NCI-H2081 (cell line): ENCODE data around the gene MKNK1.
A peak's percentile ranks its signal among the peaks of the same experiment; 100 is the strongest.

Source experiments
- DNase-seq, 2 experiments: peaks; one replicate each; lab custom pipeline; 2025; lab: John Stamatoyannopoulos, UW

The MKNK1 gene

DNA sequence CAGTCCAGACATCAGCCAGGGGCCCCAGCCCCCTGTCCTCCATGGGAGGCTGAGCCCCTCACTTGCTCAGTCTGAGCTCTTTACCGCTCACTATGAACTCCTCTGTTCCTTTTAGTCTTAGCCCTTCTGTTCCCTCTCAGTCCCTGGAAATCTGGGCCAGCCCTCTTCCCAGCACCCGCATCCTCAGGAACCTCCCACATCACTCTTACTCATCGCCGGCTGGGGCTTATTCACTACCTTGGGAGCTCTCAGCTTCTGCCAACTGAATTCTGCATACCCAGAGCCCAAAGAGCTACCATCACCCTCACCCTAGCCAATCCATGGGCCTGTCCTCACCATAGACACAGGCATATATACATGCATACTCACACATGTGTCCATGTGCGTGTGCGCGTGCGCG is 64.1 kb downstream of the MKNK1 start:
- DNase-seq: no peak

DNA sequence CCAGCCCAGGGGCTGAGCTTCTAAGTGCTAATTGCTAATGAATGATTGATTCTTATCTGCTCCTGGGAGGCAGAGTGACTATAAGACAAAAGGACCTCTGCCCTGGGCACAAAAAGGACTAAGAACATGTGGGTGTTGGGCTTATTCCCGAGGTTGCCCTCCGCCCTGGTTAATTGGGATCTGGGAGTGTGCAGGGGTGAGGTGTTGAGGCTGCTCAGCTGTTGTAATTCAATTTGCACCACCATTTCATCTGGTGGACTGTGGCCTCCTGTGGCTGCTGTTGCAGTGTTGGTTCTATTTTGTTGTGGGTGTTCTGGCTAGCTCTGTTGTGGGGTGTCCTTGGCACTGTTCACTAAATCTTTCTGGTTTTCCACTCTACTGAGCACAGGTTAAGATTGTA is 65.9 kb downstream of the MKNK1 start:
- no peak for DNase-seq

DNA sequence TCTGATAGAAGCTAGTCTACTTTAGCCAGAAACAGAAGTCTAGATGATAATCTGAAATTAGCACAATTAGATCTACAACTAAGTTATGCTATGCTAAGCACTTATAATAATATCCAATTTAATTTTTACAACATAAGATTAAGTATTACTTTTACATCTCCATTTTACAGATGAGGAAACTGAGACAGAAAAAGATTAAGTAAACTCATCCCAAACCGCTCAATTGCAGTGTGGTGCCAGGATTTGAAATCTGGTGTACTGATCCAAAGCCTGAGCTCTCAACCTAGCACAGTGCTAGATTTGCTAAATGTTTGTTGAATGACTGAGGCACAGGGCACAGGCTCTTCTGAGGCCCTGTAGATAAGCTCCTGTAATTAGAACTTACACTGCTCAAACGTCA is 66.4 kb downstream of the MKNK1 start:
- no peak for DNase-seq

DNA sequence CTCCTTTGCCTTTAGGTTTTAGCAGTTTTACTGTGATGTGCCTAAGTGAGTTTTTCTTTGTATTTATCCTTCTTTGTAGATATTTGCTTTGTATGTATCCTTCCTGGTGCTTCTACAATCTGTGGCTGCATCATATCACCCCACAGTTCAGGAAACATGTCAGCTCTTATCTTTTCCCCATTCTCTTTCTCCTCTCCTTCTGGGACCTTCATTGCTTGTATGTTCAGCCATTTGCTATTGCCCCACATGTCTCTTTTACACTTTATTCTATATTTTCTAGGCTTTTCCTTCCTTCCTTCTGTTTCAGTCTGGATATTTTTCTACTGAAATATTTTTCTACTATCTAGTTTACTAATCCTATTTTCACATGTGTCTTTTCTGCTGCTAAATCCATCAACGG is 67.5 kb downstream of the MKNK1 start:
- DNase-seq: no peak

DNA sequence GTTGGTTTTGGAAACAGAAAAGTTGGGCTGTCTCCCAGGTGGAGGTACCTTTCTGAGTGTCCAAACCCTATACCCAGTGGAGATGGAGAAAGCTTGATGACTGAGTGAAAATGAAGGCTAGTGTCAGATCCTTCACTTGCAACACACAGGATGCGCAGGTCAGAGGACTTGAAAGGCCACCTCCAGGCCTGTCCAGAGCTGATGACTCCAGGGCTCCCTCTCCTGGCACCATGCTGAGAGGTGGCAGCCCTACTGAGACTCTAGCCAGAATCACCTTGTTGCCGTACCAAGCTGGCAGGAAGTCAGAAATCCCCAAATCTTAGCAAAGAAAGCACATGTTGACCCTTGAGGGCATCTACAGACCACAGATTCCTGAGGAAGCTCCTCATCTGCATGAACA is 69.0 kb downstream of the MKNK1 start:
- no peak for DNase-seq

DNA sequence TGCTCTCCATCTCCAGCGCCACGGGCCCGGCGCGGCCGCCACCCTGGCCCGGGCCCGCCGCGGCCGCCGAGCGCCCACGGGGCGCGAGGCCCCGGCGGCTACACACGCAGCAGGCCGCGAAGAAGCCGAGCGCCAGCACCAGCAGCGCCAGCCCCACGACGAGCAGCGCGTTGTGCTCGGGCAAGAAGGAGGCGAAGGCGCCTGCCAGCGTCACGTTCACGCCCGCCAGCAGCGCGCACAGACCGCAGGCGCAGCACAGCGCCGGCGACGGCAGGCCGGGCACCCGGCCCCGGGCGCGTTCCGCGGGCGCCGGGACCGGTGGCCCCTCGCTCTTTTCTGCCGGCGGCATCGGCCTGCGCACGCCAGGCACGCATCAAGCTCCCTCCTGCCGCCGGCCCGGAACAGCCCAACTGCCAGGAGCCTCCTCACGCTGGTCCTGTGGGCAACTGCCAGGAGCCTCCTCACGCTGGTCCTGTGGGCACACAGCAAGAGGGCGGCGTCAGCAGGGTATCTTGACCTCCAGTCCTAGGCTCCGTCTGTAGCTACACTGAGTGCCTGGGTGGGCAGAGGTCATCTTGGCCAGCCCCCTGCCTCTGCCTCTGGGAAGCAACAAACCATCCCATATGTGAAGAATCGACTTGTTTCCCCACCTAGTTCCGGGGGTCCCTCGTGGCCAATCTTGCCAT is 70.7 kb downstream of the MKNK1 start:
- DNase-seq: peak; percentile 46 to 69

DNA sequence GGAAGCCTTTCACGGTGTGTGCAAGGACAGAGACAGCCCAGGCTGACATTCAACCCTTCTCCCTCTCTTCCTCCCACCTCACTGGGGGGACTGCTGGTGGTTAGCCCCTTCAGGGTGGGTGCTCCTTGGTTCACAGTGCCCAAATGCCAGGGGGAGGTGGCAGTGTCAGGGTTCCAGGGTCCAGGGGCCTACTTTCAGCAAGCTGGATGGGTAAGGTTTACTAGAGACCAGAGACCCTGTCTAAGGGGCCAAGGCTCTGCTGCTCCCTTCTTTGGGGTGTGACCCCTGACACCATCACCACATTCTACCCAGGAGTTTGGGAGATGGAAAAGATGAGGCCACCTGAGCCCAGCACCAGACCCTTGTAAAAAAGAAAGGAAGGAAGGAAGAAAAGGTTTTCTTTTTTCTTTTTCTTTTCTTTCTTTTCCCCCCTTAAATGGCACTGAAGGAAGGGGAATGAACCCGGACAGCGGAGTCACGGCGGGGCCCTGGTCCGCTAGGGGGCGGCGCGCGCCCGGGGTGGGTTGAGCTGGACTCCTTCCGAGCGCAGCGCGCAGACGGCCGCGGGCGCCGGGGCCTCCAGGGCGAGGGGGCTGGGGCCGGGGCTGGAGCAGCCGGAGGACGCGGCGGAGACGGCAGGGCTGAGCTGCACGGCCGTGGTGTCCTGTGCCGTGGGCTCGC is 71.4 kb downstream of the MKNK1 start:
- peak; percentile 58 to 69 for DNase-seq

DNA sequence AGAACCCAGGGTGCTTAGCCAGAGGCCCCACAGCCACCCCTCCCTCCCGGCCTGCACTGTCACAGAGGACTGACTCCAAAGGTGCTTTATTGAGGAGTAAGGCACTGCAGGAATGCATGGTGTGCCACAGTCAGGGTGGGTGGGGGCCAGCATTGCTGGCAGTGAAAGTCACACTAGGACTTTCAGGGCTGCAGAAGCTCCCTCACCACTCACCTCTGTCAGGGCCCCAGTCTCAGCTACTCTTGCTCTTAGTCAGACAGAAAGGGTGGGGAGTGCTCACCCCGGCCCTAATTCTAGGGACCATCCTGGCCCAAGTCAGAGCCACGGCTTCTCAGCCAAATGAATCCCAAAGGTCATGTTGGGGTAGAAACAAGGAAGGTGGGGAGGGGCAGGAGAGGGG is 72.0 kb downstream of the MKNK1 start:
- DNase-seq: no peak

DNA sequence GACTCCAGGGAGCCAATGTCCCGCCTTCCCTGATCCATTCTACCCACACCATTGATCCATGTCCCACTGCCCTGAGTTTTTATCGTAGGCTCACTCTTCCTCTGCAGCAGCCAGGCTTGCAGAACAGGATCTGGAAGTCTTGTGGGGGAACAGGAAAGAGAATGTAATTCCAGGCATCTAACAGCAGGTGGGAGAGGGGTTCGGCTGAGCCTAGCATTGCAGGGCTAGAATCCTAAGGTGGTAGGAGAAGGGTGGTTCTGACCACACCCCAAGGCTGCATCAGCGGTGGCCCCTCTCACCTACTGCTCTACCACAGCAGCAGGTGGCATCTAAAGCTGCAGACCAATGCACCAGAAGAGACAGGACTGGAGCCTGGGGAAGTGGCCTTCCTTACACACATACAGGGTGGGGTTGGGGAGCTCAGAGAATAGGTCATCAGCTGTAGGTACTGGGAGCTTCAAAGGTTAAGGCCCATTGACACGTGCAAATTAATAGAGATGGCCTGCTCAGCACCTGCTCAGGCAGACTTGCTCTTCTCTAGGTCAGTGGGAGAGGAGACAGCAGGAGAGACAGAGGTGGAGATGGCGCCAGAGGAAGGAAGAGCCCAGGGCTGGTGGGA is 73.2 kb downstream of the MKNK1 start:
- no peak for DNase-seq

DNA sequence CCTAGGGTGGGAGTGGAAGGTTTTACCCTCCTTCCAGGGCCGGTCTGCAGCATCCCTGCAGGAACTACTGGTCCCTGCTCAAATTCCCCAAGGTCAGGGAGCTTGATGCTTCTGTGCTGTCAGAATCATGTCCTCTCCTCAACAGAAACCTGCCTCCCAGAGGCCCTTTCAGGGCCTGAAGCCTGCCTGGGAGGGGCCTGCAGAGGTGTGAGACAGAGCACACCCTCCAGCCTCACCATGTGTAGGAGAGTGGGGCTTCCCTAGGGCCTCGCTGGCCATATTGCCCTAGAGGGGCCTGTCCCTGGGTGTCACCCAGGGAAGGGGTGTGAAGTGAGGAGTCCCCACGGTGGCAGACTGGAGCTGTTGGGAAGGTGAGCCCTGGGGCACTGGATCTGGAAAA is 73.8 kb downstream of the MKNK1 start:
- DNase-seq: no peak

DNA sequence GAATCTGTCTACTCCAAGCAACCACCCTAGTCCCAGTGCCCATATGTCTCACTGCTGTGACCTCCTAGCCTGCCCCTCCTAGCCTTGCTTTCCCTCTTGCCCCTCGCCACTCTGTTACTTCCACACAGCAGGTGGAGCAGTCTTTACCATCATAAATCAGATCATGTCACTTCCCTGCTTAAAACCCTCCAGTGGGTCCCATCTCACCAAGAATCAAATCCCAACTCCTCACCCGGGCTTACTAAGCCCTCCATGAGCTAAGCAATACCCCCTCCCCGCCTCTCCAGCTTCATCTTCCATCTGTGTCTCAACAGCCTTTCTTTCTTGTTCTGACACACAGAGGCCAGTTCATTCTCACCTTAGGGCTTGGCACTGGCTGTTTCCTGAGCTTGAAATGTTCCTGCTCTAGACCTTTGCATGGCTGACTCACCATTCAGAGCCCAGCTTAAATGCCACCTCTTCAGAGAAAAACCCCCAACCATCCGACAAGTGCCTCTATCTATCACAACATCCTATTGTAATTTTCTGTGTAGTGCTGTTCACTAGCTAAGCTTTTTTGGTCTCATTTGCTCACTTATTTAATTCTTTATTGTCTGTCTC is 74.9 kb downstream of the MKNK1 start:
- no peak for DNase-seq

DNA sequence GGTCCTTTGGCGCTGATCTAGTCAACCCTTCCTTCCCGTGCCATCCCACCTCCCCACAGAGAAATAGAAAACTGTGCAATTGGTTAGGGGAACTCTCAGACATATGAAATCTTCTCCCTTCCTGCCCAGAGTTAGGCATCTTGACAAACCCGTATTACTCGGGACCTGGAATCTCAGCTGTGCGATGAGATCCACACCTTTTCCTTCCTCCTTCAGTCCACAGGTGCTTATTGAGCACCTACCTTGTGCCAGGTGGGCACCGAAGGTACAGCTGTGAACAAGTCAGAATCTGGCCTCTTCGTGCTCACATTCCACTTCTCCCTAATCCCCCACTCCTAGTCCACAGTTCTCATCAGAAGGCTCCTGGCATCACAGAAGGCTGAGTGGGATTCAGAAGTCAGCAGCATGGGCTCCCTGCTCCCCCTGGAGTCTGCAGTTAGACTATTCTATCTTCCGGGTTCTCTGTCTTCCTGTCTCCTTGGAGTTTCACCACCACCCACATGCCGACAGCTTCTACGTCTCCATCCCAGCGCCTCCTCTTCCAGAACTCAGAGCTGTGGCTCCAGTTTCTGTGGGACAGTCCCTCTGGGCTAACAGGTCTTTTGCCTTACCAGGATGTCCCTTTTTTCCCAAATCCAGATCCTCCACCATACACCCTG is 75.6 kb downstream of the MKNK1 start:
- no peak for DNase-seq

DNA sequence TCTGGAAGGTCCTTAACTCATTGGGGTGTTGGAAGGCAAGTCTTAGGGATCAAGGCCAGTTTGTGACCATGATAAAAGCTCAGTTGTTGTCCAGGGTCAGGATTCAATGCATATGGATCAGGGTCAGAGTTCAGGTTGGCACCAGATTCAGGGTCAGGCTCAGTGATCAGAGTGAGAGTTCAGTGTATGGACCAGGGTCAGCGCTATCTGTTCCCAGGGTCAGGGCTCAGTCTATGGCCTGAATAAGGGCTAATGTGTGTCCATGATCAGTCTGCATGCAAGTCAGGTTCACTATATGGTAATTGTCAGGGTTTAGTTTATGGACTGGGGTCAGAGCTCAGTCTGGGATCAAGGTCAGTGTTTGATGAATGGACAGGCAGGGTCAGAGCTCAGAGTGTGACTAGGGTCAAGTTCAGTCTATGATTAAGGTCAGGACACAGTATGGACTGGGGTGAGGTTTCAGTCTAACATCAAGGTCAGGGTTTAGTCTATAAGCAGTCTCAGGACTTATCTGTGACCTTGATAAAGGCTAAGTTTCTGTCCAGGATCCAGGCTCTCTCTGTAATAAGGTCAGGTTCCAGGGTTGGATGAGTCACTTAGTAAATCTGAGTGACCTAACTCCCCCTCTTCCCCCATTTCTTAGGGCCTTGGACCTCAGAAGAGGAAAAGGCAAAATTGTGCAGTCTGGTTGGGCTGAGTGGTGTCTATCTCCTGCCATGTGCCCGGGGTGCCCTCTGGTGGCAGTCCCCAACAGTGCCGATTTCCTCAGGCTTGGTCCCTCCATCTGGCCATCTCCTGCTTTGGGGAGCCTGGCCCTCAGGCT is 76.4 kb downstream of the MKNK1 start:
- DNase-seq: peak; percentile 62 to 77

DNA sequence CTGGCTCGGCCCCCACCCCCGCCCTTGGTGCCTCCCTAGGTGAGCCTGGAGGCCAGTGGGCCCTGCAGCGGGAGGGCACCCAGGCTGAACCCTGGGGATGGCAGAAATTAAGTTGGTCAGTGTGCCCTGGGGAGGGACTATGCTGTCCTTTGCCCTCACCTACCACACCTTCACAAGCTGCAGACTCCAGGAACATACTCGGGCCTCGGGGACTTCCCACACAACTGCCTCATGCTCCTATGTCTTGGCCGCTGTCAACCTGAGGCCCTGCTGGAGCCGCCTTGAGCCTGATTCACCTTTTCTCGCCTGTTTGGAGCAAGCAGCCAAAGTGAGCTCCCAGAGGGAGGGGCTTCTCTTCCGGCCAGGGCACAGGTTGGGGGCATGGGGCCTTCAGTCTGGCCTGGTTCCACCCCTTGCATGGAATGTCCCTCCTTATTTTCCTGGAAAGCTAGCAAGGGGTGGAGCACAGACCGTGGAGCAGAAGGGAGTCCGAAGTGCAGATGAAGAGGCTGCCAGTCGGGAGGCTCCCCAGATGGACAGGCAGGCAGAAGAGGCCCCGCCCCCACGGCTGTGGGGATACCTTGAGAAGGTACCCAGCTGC is 77.3 kb downstream of the MKNK1 start:
- no peak for DNase-seq

DNA sequence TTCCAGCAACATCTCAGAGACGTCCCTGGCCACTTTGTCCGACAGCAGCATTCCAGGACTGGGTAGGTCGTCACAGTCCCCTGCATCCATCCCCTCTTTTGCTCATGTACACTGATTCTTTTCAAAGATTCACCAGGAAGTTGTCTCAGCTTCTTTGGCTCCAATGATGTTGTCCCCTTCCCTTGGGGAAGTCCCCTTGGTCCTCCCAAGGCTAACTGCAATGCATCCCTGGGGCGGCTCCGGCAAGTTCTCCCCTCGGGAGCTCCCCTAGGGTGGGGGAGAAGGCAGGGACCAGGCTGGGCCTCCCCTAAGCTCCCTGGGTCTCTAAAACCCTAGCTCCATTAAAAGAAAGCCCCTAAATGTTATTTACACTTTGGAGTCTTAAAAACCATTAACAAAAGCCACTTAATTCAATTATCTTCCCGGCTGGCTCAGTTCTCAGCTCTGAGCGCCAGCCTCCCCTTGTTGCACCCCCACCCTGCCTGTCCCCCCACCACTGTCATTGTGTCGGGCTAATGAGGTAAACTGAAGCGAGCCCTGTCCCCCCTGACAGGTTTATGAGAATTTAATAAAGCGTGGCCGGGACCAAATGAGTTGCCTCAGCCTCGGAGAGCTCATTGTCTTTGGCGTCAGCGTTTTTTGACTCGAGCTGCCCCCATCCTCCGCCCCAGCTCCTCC is 77.9 kb downstream of the MKNK1 start:
- DNase-seq: peak; percentile 30 to 56

DNA sequence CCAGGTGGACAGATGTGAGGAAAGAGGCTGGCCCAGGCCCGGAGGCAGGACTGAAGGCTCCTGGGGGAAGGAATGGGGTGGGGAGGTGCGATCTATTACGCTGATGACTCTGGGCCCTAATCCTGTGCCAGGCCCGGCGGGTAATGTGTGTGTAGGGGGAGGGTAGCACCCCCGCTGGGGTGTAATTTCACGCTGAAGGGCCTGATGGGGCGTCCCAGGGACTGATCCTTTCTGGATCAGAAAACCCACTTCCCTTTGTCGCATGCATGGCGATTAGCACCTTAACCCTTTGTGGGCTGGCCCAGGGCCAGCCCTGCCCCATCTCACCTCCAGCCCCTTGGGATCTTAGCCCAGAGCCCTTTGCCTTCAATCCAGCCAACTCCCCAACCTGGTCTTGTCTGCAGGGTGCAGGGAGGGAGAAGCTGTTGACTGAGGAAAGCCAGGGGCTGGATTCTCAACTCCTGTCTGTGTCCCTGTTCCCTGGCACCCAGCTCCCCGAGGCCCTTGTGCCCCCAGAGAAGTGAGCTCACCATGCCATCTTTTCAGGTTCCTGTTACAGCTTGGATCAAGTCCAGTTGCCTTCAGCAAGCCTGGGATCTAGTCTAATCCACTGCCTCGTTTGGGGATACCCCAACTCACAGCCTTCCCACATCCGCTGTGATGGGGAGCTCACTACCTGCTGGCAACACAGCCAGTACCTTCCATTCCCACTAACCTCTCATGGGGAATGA is 78.7 kb downstream of the MKNK1 start:
- peak; percentile 29 to 47 for DNase-seq

DNA sequence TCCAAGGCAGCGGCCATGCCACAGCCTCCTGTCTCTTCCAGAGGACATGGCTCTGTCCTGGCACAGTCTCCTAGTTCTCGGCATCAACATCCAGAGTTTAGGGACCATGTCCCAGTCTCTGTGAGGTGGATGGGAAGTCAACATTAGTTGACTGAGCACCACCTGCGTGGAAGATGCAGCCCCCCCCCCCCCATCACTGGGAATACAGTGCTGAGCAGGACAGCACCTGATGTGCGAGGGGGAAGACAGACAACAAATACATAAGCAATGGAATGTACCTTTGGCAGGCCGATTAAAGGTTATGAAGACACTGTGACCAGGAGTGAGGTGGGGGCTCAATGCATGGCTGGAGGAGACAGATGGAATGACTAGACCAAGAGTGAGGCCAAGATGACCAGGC is 79.2 kb downstream of the MKNK1 start:
- DNase-seq: no peak

DNA sequence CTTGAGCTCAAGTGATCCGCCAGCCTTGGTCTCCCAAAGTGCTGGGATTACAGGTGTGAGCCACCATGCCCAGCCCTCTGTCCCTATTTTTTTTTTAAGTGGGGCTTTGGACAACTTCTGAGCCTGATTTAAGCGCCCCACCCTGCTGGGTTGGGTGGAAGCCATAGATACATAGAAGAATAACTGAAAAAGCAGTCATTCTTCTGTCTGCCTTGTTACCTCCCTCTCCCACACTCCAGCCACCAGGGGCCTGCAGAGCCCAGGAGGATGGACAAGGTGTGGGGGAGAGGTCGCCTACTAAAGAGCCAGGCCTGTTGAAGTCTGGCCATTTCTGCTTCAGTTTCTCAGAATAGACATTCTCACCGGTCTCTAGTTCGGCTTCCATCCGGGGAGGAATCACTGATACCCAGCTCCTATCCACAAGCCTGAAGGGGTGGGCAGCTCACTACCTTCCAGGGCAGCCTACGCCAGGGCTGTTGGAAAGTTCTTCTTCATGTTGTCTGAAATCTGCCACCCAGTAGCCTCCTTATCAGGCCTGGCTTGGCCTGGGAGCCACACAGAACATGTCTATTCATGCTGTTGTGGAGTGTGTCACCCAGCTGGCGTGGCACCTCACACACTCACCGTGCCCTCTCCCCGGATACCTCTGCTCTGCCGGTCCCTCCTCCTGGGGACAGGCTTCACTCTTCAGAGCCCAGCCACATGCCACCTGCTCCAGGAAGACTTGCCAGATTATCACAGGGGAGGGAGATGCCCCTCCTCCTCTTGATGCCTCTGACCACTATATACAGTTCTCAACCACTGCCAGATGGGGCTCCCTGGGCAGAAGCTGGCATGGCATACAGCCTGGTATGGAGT is 80.3 kb downstream of the MKNK1 start:
- peak; percentile 38 to 39 for DNase-seq

DNA sequence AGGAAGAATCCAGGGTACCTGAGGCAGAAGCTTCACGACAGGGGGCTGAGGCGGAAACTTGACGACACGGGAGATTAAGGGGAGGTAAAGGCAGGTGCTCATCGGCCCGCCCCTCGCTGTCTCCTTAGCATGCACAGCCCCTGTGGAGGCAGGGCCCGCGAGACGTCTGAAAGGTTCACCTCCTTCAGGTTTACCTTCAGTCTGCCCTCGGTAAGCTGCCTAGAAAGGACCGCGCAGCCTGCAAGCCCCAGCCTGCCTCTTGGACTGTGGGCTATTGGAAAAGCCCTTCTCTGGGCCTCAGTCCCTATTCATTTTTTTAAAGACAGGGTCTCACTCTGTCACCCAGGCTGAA is 81.1 kb downstream of the MKNK1 start:
- no peak for DNase-seq
